GM21381 (cell line): ENCODE measurements around the gene RBM17.
"Not testable (repeated sequence)": the region's sequence is repeated elsewhere in the genome, so short reads cannot be mapped to it uniquely, and the experiment has no call there.

Experiments
- ATAC-seq: cut with Tn5 transposase; IDR thresholded peaks from one replicate; pipeline ENCODE4 v1.9.1; 2021; ENCODE audit warnings: mild to moderate bottlenecking, moderate library complexity; ENCODE audit not compliant: unreplicated experiment

RBM17 gene, protein sequence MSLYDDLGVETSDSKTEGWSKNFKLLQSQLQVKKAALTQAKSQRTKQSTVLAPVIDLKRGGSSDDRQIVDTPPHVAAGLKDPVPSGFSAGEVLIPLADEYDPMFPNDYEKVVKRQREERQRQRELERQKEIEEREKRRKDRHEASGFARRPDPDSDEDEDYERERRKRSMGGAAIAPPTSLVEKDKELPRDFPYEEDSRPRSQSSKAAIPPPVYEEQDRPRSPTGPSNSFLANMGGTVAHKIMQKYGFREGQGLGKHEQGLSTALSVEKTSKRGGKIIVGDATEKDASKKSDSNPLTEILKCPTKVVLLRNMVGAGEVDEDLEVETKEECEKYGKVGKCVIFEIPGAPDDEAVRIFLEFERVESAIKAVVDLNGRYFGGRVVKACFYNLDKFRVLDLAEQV

GRCh38 chr10:6088721-6089333, at the start of gene RBM17:
Gene RBM17 (plus strand): TSS chr10:6089034. CDS start chr10:6097066, 8,032 bp downstream.
- ATAC-seq, result peak; percentile 86

GRCh38 chr10:6039711-6040110, 49.1 kb upstream of the RBM17 start:
- no peak for ATAC-seq

- no peak for ATAC-seq
Observed at GRCh38 chr10:6040205-6040604, 48.6 kb upstream of the RBM17 start.

DNA sequence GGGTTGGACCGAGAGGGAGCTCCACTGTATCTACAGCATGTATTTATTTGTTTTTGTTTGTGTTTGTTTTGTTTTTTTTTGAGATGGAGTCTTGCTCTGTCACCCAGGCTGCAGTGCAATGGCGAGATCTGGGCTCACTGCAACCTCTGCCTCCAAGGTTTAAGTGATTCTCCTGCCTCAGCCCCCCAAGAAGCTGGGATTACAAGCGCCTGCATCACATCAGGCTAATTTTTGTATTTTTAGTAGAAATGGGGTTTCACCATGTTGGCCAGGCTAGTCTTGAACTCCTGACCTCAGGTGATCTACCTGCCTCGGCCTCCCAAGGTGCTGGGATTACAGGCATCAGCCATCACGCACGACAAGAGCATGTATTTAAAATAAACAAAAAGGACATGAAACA, 45.5 kb upstream of the RBM17 start:
- not testable (repeated sequence) for ATAC-seq

GRCh38 chr10:6044060-6044459, 44.8 kb upstream of the RBM17 start:
- ATAC-seq, result no peak

- ATAC-seq, result no peak
Observed at GRCh38 chr10:6044751-6045313, 44.0 kb upstream of the RBM17 start.

GRCh38 chr10:6045314-6045848, 43.5 kb upstream of the RBM17 start:
- ATAC-seq, result no peak

GRCh38 chr10:6045878-6046772, 42.7 kb upstream of the RBM17 start:
- ATAC-seq, result no peak

GRCh38 chr10:6046773-6047611, 41.8 kb upstream of the RBM17 start:
- no peak for ATAC-seq

DNA sequence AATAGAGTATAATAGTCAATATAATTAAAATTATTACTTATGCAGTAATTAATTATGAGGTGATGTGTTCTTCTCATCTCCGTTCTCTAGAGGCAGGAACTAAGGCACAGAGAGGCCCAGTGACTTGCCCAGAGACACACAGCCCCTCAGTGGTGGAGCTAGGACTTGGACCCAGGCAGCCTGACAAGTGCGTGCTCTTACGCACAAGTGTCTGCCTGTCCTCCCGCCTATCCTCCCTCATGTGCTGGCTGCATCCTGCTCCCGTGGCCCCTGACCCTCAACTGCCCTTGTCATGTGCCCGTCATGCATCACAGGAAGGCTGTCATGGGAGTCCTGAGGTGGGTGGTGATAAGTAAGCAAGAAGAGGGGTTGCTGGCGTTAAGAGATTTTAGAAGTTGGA, 41.0 kb upstream of the RBM17 start:
- ATAC-seq, result no peak

DNA sequence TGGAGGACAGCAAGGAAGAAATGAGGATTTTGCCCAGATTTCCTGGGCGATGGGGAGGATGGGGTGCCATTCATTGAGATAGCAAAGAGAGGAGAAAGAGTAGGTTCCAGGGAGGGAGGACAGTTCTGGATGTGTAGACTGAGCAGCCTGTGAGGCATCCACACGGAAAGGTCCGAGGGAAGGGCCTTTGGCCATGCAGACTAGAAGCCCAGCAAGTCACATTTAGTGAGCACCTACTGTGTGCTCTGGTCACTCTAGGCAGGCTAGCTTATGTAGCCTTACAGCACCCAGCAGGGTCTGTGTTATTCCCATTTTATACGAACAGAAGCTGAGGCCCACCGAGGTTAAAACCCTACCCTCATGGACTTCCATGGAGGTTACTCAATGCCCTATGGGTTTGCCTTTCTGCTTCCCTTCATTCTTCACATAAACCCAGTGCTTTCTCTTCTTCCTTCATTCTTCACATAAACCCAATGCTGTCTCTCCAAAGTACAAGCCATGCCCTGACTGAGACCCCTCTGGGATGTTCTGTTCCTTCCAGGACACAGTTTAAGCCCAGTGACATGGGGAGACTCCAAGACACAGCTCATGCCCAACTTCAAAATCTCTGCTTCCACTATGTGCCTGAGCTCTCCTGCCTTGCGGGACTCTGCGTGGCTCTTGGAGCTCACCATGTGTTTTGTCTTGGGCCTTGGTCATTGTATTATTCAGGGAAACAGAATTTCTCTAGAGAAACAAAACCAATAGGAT, 40.4 kb upstream of the RBM17 start:
- ATAC-seq, result no peak

- no peak for ATAC-seq
Observed at GRCh38 chr10:6049031-6049400, 39.8 kb upstream of the RBM17 start.

DNA sequence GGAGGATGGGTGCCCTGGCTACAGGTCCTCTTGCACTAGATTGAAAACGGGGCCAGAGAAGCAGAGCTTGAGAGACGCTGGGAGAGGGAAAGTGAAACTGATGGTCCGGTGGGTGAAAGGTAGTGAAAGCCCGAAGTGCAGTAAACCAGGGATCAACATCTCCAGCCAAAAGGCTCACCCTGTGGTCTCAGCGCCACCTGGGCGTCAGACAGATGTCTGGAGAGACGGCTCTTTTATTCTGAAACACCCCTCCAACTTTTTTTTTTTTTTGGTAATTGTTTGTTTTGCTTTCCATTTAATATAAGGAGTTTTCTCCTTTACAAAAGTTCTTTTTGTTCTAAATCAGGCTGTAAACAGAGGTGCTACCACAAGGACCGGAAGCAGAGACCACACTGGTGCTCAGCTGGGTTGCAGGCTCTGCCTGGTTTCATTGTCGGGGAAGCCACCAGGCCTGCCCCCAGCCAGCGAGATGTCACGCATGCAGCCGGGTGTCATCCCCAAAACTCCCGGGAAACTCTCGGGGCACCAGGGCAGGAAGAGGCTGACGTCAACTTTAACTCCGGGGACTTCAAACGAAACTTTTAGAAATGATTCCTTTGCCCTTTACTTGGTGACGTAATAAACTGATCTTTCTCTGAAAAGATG, 37.9 kb upstream of the RBM17 start:
- peak; percentile 66 for ATAC-seq

- ATAC-seq, result peak; percentile 31
Observed at GRCh38 chr10:6052247-6053221, 36.3 kb upstream of the RBM17 start.

GRCh38 chr10:6053303-6053702, 35.5 kb upstream of the RBM17 start:
- no peak for ATAC-seq

- no peak for ATAC-seq
Observed at GRCh38 chr10:6053816-6054631, 34.8 kb upstream of the RBM17 start.

DNA sequence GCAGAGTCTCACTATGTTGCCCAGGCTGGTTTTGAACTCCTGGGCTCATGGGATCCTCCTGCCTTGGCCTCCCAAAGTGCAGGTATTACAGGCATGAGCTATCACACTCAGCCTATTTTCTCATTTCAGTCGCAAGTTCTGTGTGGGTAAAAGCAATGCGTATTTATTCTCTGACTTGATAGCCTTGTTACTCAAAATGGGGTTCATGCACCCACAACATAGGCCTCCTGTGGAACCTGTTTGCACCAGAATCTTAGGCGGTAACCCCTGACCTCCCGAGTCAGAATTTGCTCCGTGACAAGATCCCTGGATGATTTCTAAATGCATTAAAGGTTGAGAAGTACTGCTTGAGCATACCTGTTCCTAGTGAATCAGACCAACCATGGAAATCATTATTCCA, 34.0 kb upstream of the RBM17 start:
- ATAC-seq, result no peak
